MM.1S (cell line): ENCODE measurements around the gene LIAS.

Experiments used
- DNase-seq: peaks from one replicate; pipeline ENCODE4 v3.0.0-alpha.2; 2015
- H2AFZ ChIP-seq: fragments of 300-600 bp; sonication (generic); 2 replicates; pipeline ENCODE4 v1.6.0; 2016; ENCODE audit warnings: antibody characterized with exemption, low read length
- H3F3A ChIP-seq: fragments of 300-600 bp; sonication (generic); 2 replicates; pipeline ENCODE4 v1.6.1; 2016; ENCODE audit warnings: mild to moderate bottlenecking, antibody characterized with exemption, low read length, moderate library complexity, mixed read lengths; ENCODE audit not compliant: insufficient read depth
- H3K27ac ChIP-seq: fragments of 300-600 bp; sonication (generic); 2 replicates; pipeline ENCODE4 v1.5.1; 2016; ENCODE audit warnings: mild to moderate bottlenecking, low read length
- H3K27me3 ChIP-seq: fragments of 300-600 bp; sonication (generic); replicated peaks from 2 replicates; pipeline ENCODE4 v1.6.0; 2016; ENCODE audit warnings: low read length; ENCODE audit not compliant: insufficient read depth
- H3K36me3 ChIP-seq: fragments of 300-600 bp; sonication (generic); replicated peaks from 2 replicates; pipeline ENCODE4 v1.6.1; 2016; ENCODE audit warnings: mild to moderate bottlenecking, low read length, mixed read lengths; ENCODE audit not compliant: insufficient read depth
- H3K4me1 ChIP-seq: fragments of 300-600 bp; sonication (generic); 2 replicates; pipeline ENCODE4 v1.6.1; 2016; ENCODE audit warnings: low read length, mixed read lengths
- H3K4me2 ChIP-seq: fragments of 300-600 bp; sonication (generic); 2 replicates; pipeline ENCODE4 v1.6.0; 2016; ENCODE audit warnings: low read depth, low read length
- H3K4me3 ChIP-seq: fragments of 300-600 bp; sonication (generic); 2 replicates; pipeline ENCODE4 v1.5.1; 2016; ENCODE audit warnings: low read length, mixed read lengths
- H3K79me2 ChIP-seq: fragments of 300-600 bp; sonication (generic); 2 replicates; pipeline ENCODE4 v1.6.1; 2016; ENCODE audit warnings: mixed run types, low read length, mixed read lengths
- H3K9ac ChIP-seq: fragments of 300-600 bp; sonication (generic); 2 replicates; pipeline ENCODE4 v1.6.1; 2016; ENCODE audit warnings: low read length, mixed read lengths
- H3K9me2 ChIP-seq: fragments of 300-600 bp; sonication (generic); replicated peaks from 2 replicates; pipeline ENCODE4 v1.6.1; 2016; ENCODE audit warnings: mild to moderate bottlenecking, low read length, mixed read lengths; ENCODE audit not compliant: insufficient read depth
- H3K9me3 ChIP-seq: fragments of 300-600 bp; sonication (generic); replicated peaks from 2 replicates; pipeline ENCODE4 v1.6.1; 2016; ENCODE audit warnings: mild to moderate bottlenecking, low read length, mixed read lengths; ENCODE audit not compliant: insufficient read depth
- H4K20me1 ChIP-seq: fragments of 300-600 bp; sonication (generic); 2 replicates; pipeline ENCODE4 v1.6.1; 2016; ENCODE audit warnings: mild to moderate bottlenecking, low read length, moderate library complexity, mixed read lengths; ENCODE audit not compliant: insufficient read depth
- EZH2 ChIP-seq: fragments of 300-600 bp; sonication (generic); optimal IDR thresholded peaks from 2 replicates; pipeline ENCODE3; 2017; ENCODE audit warnings: low read depth, mild to moderate bottlenecking, antibody characterized with exemption, low read length, mixed read lengths
- EZH2phosphoT487 ChIP-seq: fragments of 300-600 bp; sonication (generic); IDR thresholded peaks from 2 replicates; pipeline ENCODE4 v1.6.1; 2018; ENCODE audit warnings: antibody characterized with exemption, low read length
- TF ChIP-seq, protein P1 (sequence below): fragments of 300-600 bp; sonication (generic); IDR thresholded peaks from 2 replicates; pipeline ENCODE4 v1.5.1; 2016; ENCODE audit warnings: antibody characterized with exemption, low read length, mixed read lengths

Gene LIAS

DNA sequence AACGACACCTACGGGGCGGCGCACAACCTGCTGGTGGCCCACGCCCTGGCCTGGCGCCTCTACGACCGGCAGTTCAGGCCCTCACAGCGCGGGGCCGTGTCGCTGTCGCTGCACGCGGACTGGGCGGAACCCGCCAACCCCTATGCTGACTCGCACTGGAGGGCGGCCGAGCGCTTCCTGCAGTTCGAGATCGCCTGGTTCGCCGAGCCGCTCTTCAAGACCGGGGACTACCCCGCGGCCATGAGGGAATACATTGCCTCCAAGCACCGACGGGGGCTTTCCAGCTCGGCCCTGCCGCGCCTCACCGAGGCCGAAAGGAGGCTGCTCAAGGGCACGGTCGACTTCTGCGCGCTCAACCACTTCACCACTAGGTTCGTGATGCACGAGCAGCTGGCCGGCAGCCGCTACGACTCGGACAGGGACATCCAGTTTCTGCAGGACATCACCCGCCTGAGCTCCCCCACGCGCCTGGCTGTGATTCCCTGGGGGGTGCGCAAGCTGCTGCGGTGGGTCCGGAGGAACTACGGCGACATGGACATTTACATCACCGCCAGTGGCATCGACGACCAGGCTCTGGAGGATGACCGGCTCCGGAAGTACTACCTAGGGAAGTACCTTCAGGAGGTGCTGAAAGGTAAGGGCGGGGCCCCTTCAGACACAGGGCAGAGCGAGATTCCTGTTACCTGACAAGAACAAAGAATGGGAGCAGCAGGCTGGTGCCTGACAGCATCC lies 11.8 kb upstream of the LIAS start:
- H3K4me2 ChIP-seq = no peak overlapping the region

DNA sequence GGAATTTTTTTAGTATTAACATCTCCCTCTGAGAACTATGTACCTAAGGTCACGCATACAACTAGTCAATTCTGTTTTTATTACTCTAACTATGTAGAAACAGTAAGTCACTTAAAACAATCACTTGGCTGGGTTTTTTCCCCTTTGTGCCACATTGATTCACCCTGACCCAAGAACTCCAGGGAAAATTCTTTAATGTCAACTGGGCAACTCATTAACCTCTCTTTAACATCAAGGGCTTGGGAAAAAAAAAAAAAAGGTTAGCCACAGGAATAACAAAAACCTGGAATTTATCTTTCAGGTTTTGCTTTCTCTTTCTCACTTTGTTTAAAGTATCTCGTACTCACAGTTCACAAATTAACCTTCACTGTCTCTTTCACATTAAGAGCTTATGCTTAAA lies 8.2 kb upstream of the LIAS start:
- Histone ChIP-seq H3K9me3 (no peaks in the 10 kb centered on the region), H2AFZ (no peak overlapping the region), H3K79me2 (peaks cover 4% of the 10 kb centered on the region), H3K4me3 (no peak overlapping the region), H3F3A (peaks cover 34% of the 10 kb centered on the region), H3K4me2 (no peak overlapping the region), H3K9ac (no peak overlapping the region), H3K9me2 (no peaks in the 10 kb centered on the region), H3K36me3 (peaks cover 14% of the 10 kb centered on the region), H3K4me1 (no peaks in the 10 kb centered on the region), H3K27me3 (no peaks in the 10 kb centered on the region), H4K20me1 (peaks cover 3% of the 10 kb centered on the region; the same call in 1 of the 2 replicates), H3K27ac (no peak overlapping the region)
- no peak for DNase-seq
- TF ChIP-seq EZH2phosphoT487 (no peak), EZH2 (no peak)
- TF ChIP-seq, protein P1, sequence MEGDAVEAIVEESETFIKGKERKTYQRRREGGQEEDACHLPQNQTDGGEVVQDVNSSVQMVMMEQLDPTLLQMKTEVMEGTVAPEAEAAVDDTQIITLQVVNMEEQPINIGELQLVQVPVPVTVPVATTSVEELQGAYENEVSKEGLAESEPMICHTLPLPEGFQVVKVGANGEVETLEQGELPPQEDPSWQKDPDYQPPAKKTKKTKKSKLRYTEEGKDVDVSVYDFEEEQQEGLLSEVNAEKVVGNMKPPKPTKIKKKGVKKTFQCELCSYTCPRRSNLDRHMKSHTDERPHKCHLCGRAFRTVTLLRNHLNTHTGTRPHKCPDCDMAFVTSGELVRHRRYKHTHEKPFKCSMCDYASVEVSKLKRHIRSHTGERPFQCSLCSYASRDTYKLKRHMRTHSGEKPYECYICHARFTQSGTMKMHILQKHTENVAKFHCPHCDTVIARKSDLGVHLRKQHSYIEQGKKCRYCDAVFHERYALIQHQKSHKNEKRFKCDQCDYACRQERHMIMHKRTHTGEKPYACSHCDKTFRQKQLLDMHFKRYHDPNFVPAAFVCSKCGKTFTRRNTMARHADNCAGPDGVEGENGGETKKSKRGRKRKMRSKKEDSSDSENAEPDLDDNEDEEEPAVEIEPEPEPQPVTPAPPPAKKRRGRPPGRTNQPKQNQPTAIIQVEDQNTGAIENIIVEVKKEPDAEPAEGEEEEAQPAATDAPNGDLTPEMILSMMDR = no peak

More for the DNA sequence above, 11.8 kb upstream of the LIAS start:
- H3K79me2 ChIP-seq = no peaks in the 10 kb centered on the region
- H3K9me3 ChIP-seq = no peaks in the 10 kb centered on the region
- H3K9ac ChIP-seq = no peak overlapping the region
- H2AFZ ChIP-seq = no peak overlapping the region
- no peak overlapping the region for H3K4me3 ChIP-seq
- no peak overlapping the region for H3K27ac ChIP-seq
- H3K9me2 ChIP-seq = no peaks in the 10 kb centered on the region
- H3F3A ChIP-seq = peaks cover 19% of the 10 kb centered on the region
- H3K4me1 ChIP-seq = no peaks in the 10 kb centered on the region
- H3K36me3 ChIP-seq = no peaks in the 10 kb centered on the region; the same call in 1 of the 2 replicates
- TF ChIP-seq, protein P1 = no peak
- TF ChIP-seq EZH2phosphoT487 (no peak), EZH2 (no peak)
- H3K27me3 ChIP-seq = no peaks in the 10 kb centered on the region
- no peaks in the 10 kb centered on the region for H4K20me1 ChIP-seq
- DNase-seq = no peak

DNA sequence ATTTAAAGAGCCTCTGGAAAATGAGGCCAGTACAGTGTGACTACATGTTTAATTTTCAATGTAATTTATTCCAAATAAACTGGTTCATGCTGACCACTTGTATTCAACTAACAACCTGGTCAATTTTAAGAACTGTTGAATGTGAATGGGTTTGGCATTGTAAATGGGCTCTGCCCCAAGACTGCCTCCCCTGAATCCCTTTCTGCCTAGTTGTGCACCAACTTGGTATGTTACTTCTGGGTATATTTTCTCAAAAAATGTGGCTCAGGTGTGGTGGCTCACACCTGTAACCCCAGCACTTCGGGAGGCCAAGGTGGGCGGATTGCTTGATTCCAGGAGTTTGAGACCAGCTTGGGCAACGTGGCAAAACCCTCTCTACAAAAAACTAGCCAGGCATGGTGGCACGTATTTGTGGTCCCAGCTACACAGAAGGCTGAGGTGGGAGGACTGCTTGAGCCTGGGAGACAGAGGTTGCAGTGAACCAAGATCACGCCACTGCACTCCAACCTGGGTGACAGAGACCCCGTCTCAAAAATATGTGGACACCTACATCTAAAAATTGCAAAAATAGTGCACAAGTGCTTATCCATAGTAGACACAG lies 7.3 kb upstream of the LIAS start:
- Histone ChIP-seq H3K9me2 (no peaks in the 10 kb centered on the region), H3K36me3 (peaks cover 19% of the 10 kb centered on the region), H3K9me3 (no peaks in the 10 kb centered on the region), H3K27me3 (no peaks in the 10 kb centered on the region), H3K27ac (no peak overlapping the region), H3K4me2 (no peak overlapping the region), H3K4me3 (no peak overlapping the region), H3K4me1 (0 out of 2 replicates have a peak, but pooled peaks cover under 1% of the 10 kb centered on the region), H2AFZ (no peak overlapping the region), H4K20me1 (peaks cover 9% of the 10 kb centered on the region), H3F3A (peaks cover 38% of the 10 kb centered on the region), H3K9ac (no peak overlapping the region), H3K79me2 (peaks cover 13% of the 10 kb centered on the region)
- TF ChIP-seq, protein P1 = no peak
- TF ChIP-seq EZH2 (no peak), EZH2phosphoT487 (no peak)
- no peak for DNase-seq
